ENCODE data around the gene ENOPH1.
"Not testable (repeated sequence)": the region's sequence is repeated elsewhere in the genome, so short reads cannot be mapped to it uniquely, and the experiment has no call there.

The ENOPH1 gene

GRCh38 chr4:82469791-82470345, 39.5 kb downstream of the ENOPH1 start:
- DNase-seq (ENCODE audit: low read depth in 2 of 2) = no peak

- DNase-seq (ENCODE audit: low read depth in 2 of 2) = not testable (repeated sequence)
These were observed 42.7 kb downstream of the ENOPH1 start for GRCh38 chr4:82473080-82473479.

- DNase-seq (ENCODE audit: low read depth in 2 of 2) = no peak
These were observed 43.3 kb downstream of the ENOPH1 start for GRCh38 chr4:82473621-82474164.

GRCh38 chr4:82475931-82476330, 45.5 kb downstream of the ENOPH1 start:
- DNase-seq (ENCODE audit: low read depth in 2 of 2) = not testable (repeated sequence)

- DNase-seq (ENCODE audit: low read depth in 2 of 2) = not testable (repeated sequence)
These were observed 47.1 kb downstream of the ENOPH1 start for GRCh38 chr4:82477469-82477868.

- no peak for DNase-seq (ENCODE audit: low read depth in 2 of 2)
These were observed 49.2 kb downstream of the ENOPH1 start for GRCh38 chr4:82479562-82479961.

- DNase-seq (ENCODE audit: low read depth in 2 of 2) = no peak
These were observed 50.5 kb downstream of the ENOPH1 start for GRCh38 chr4:82480771-82481505.

- DNase-seq (ENCODE audit: low read depth in 2 of 2) = no peak
These were observed 51.1 kb downstream of the ENOPH1 start for GRCh38 chr4:82481506-82481840.

GRCh38 chr4:82482387-82482786, 52.0 kb downstream of the ENOPH1 start:
- DNase-seq (ENCODE audit: low read depth in 2 of 2) = no peak

- DNase-seq (ENCODE audit: low read depth in 2 of 2) = no peak
These were observed 54.8 kb downstream of the ENOPH1 start for GRCh38 chr4:82484996-82485783.

- DNase-seq (ENCODE audit: low read depth in 2 of 2) = no peak
These were observed 58.7 kb downstream of the ENOPH1 start for GRCh38 chr4:82489076-82489475.

- DNase-seq (ENCODE audit: low read depth in 2 of 2) = no peak
These were observed 59.6 kb downstream of the ENOPH1 start for GRCh38 chr4:82489987-82490386.

GRCh38 chr4:82491251-82491960, 61.0 kb downstream of the ENOPH1 start:
- no peak for DNase-seq (ENCODE audit: low read depth in 2 of 2)

GRCh38 chr4:82493721-82494425, 63.5 kb downstream of the ENOPH1 start:
- no peak for DNase-seq (ENCODE audit: low read depth in 2 of 2)

GRCh38 chr4:82495666-82496065, 65.3 kb downstream of the ENOPH1 start:
- DNase-seq (ENCODE audit: low read depth in 2 of 2) = no peak

GRCh38 chr4:82496349-82496748, 66.0 kb downstream of the ENOPH1 start:
- DNase-seq (ENCODE audit: low read depth in 2 of 2) = no peak

GRCh38 chr4:82499738-82500434, 69.5 kb downstream of the ENOPH1 start:
- no peak for DNase-seq (ENCODE audit: low read depth in 2 of 2)

GRCh38 chr4:82500435-82501153, 70.2 kb downstream of the ENOPH1 start:
- DNase-seq (ENCODE audit: low read depth in 2 of 2) = no peak

GRCh38 chr4:82501154-82501442, 70.7 kb downstream of the ENOPH1 start:
- no peak for DNase-seq (ENCODE audit: low read depth in 2 of 2)

- DNase-seq (ENCODE audit: low read depth in 2 of 2) = no peak
These were observed 77.6 kb downstream of the ENOPH1 start for GRCh38 chr4:82508011-82508410.

All from stimulated activated CD4-positive, alpha-beta T cell treated with anti-CD3 and anti-CD28 coated beads, Interleukin-12 subunit alpha, Interleukin-12 subunit beta, amount 100 ng/mL, for 24 hours (primary cell).